Activated naive CD8-positive, alpha-beta T cell treated with anti-CD3 and anti-CD28 coated beads, Interleukin-2, amount 50 U/mL, for 16 hours (primary cell): ENCODE data around the gene PRKACB.
"Not testable (repeated sequence)": the region's sequence is repeated elsewhere in the genome, so short reads cannot be mapped to it uniquely, and the experiment has no call there.

ENCODE experiments used
- DNase-seq: peaks from one replicate; pipeline ENCODE4 v3.0.0-alpha.2; 2020; ENCODE audit warnings: low read depth, low spot score

PRKACB gene

GRCh38 chr1:84217239-84217638 is 73.2 kb downstream of the PRKACB start:
- no peak for DNase-seq

GRCh38 chr1:84223751-84224432 is 79.8 kb downstream of the PRKACB start:
- no peak for DNase-seq

- no peak for DNase-seq
These were observed 80.8 kb downstream of the PRKACB start for GRCh38 chr1:84224905-84225304.

GRCh38 chr1:84225646-84226045 is 81.6 kb downstream of the PRKACB start:
- DNase-seq = no peak

- not testable (repeated sequence) for DNase-seq
These were observed 88.6 kb downstream of the PRKACB start for GRCh38 chr1:84232676-84233075.

- DNase-seq = no peak
These were observed 92.2 kb downstream of the PRKACB start for GRCh38 chr1:84236256-84236655.

GRCh38 chr1:84242641-84243040 is 98.6 kb downstream of the PRKACB start:
- DNase-seq = no peak

- DNase-seq = no peak
These were observed 101.5 kb downstream of the PRKACB start for GRCh38 chr1:84245563-84245962.

GRCh38 chr1:84246213-84246612 is 102.1 kb downstream of the PRKACB start:
- no peak for DNase-seq

- DNase-seq = no peak
These were observed 103.6 kb downstream of the PRKACB start for GRCh38 chr1:84247425-84248220.

GRCh38 chr1:84250668-84251067 is 106.6 kb downstream of the PRKACB start:
- no peak for DNase-seq

GRCh38 chr1:84253036-84253435 is 109.0 kb downstream of the PRKACB start:
- no peak for DNase-seq

- DNase-seq = no peak
These were observed 109.8 kb downstream of the PRKACB start for GRCh38 chr1:84253891-84254290.

- no peak for DNase-seq
These were observed 110.7 kb downstream of the PRKACB start for GRCh38 chr1:84254703-84255238.

- no peak for DNase-seq
These were observed 111.5 kb downstream of the PRKACB start for GRCh38 chr1:84255582-84255981.

GRCh38 chr1:84257617-84258016 is 113.5 kb downstream of the PRKACB start:
- no peak for DNase-seq

- no peak for DNase-seq
These were observed 115.3 kb downstream of the PRKACB start for GRCh38 chr1:84259376-84259775.

GRCh38 chr1:84259989-84260388 is 115.9 kb downstream of the PRKACB start:
- DNase-seq = no peak

- DNase-seq = no peak
These were observed 116.9 kb downstream of the PRKACB start for GRCh38 chr1:84260852-84261518.

- DNase-seq = no peak
These were observed 120.9 kb downstream of the PRKACB start for GRCh38 chr1:84264961-84265360.

GRCh38 chr1:84265867-84266266 is 121.8 kb downstream of the PRKACB start:
- no peak for DNase-seq

GRCh38 chr1:84266748-84267147 is 122.7 kb downstream of the PRKACB start:
- DNase-seq = no peak
